HEK293T (cell line): ENCODE measurements around the gene TCEANC2.

Experiments used
- ARNT ChIP-seq: fragments of 450-650 bp; IDR thresholded peaks from 2 replicates; pipeline ENCODE4 v1.6.1; 2017; ENCODE audit warnings: mild to moderate bottlenecking
- BHLHE40 ChIP-seq: fragments of 450-650 bp; IDR thresholded peaks from 2 replicates; pipeline ENCODE4 v1.6.1; 2016; ENCODE audit warnings: mild to moderate bottlenecking, moderate library complexity, borderline replicate concordance
- FOXM1 ChIP-seq: fragments of 450-650 bp; IDR thresholded peaks from 2 replicates; pipeline ENCODE4 v1.6.1; 2017; ENCODE audit warnings: mild to moderate bottlenecking, borderline replicate concordance
- HDGF ChIP-seq: fragments of 450-650 bp; IDR thresholded peaks from 2 replicates; pipeline ENCODE4 v1.6.1; 2017; ENCODE audit warnings: antibody characterized with exemption, borderline replicate concordance

GRCh38 chr1:54117815-54118563 lies 64.6 kb downstream of the TCEANC2 start:
- TF ChIP-seq BHLHE40 = no peak
- TF ChIP-seq ARNT = no peak
- TF ChIP-seq HDGF = no peak
- no peak for TF ChIP-seq FOXM1
